GM19395 (cell line): ENCODE measurements around the gene COA4.
"Not testable (repeated sequence)": the region's sequence is repeated elsewhere in the genome, so short reads cannot be mapped to it uniquely, and the experiment has no call there.

Experiments
- ATAC-seq: cut with Tn5 transposase; IDR thresholded peaks from one replicate; pipeline ENCODE4 v1.9.1; 2021; ENCODE audit warnings: mild to moderate bottlenecking, moderate library complexity; ENCODE audit not compliant: unreplicated experiment

COA4 gene

GRCh38 chr11:73876424-73877310, at the start of gene COA4, which contains the start of gene PAAF1:
Gene COA4 (minus strand): TSS chr11:73876846. CDS start chr11:73873378, 3,468 bp downstream.
Gene PAAF1 (plus strand): TSS chr11:73876999. CDS start chr11:73877022, 23 bp downstream.
- peak; percentile 97 for ATAC-seq

- no peak for ATAC-seq
Measured at GRCh38 chr11:73921180-73921579, 44.5 kb upstream of the COA4 start.

- ATAC-seq = no peak
Measured at GRCh38 chr11:73916435-73916834, 39.8 kb upstream of the COA4 start.

GRCh38 chr11:73914284-73914683, 37.6 kb upstream of the COA4 start:
- ATAC-seq = no peak

- ATAC-seq = no peak
Measured at GRCh38 chr11:73913472-73913871, 36.8 kb upstream of the COA4 start.

- ATAC-seq = no peak
Measured at GRCh38 chr11:73912026-73912425, 35.4 kb upstream of the COA4 start.

- no peak for ATAC-seq
Measured at GRCh38 chr11:73907191-73907590, 30.5 kb upstream of the COA4 start.

- ATAC-seq = no peak
Measured at GRCh38 chr11:73902303-73902702, 25.7 kb upstream of the COA4 start.

GRCh38 chr11:73894725-73895335, 18.2 kb upstream of the COA4 start:
- ATAC-seq = no peak

- no peak for ATAC-seq
Measured at GRCh38 chr11:73893041-73893440, 16.4 kb upstream of the COA4 start.

- ATAC-seq = no peak
Measured at GRCh38 chr11:73889536-73889935, 12.9 kb upstream of the COA4 start.

- ATAC-seq = no peak
Measured at GRCh38 chr11:73889019-73889418, 12.4 kb upstream of the COA4 start.

- ATAC-seq = no peak
Measured at GRCh38 chr11:73888244-73888643, 11.6 kb upstream of the COA4 start.

GRCh38 chr11:73883856-73884255, 7.2 kb upstream of the COA4 start:
- no peak for ATAC-seq

GRCh38 chr11:73880449-73880848, 3.8 kb upstream of the COA4 start:
- ATAC-seq = not testable (repeated sequence)

- no peak for ATAC-seq
Measured at GRCh38 chr11:73878771-73879170, 2.1 kb upstream of the COA4 start.

GRCh38 chr11:73875840-73876239, 806 bp downstream of the COA4 start:
- no peak for ATAC-seq

GRCh38 chr11:73875380-73875779, 1.3 kb downstream of the COA4 start:
- ATAC-seq = no peak

GRCh38 chr11:73872749-73873357, 3.8 kb downstream of the COA4 start:
- ATAC-seq = no peak

- no peak for ATAC-seq
Measured at GRCh38 chr11:73870261-73870660, 6.4 kb downstream of the COA4 start.

- no peak for ATAC-seq
Measured at GRCh38 chr11:73869332-73869949, 7.2 kb downstream of the COA4 start.
